HG02981 (cell line): ENCODE measurements around the gene OR6N1.

ENCODE experiments used
- ATAC-seq: cut with Tn5 transposase; IDR thresholded peaks from one replicate; pipeline ENCODE4 v1.9.1; 2021; ENCODE audit warnings: mild to moderate bottlenecking, moderate library complexity; ENCODE audit not compliant: unreplicated experiment

Gene OR6N1

GRCh38 chr1:158771950-158772866 lies at the start of gene OR6N1:
Gene OR6N1 (minus strand): TSS chr1:158772195. CDS start chr1:158766682, 5,513 bp downstream.
- no peak for ATAC-seq

- no peak for ATAC-seq
Observed at GRCh38 chr1:158821723-158822122, 49.7 kb upstream of the OR6N1 start.

- peak; percentile 63 for ATAC-seq
Observed at GRCh38 chr1:158819461-158820443, 47.8 kb upstream of the OR6N1 start.

GRCh38 chr1:158818975-158819431 lies 47.0 kb upstream of the OR6N1 start:
- no peak for ATAC-seq

- ATAC-seq = no peak
Observed at GRCh38 chr1:158818560-158818959, 46.6 kb upstream of the OR6N1 start.

GRCh38 chr1:158814970-158815369 lies 43.0 kb upstream of the OR6N1 start:
- no peak for ATAC-seq

- no peak for ATAC-seq
Observed at GRCh38 chr1:158813164-158813563, 41.2 kb upstream of the OR6N1 start.

- ATAC-seq = no peak
Observed at GRCh38 chr1:158812336-158812735, 40.3 kb upstream of the OR6N1 start.

GRCh38 chr1:158810311-158810710 lies 38.3 kb upstream of the OR6N1 start:
- no peak for ATAC-seq

- ATAC-seq = no peak
Observed at GRCh38 chr1:158809862-158810261, 37.9 kb upstream of the OR6N1 start.

- no peak for ATAC-seq
Observed at GRCh38 chr1:158809256-158809655, 37.3 kb upstream of the OR6N1 start.

- ATAC-seq = no peak
Observed at GRCh38 chr1:158806916-158807536, 35.0 kb upstream of the OR6N1 start.

- no peak for ATAC-seq
Observed at GRCh38 chr1:158803678-158804077, 31.7 kb upstream of the OR6N1 start.

- no peak for ATAC-seq
Observed at GRCh38 chr1:158801396-158801795, 29.4 kb upstream of the OR6N1 start.

GRCh38 chr1:158800526-158800925 lies 28.5 kb upstream of the OR6N1 start:
- no peak for ATAC-seq

- no peak for ATAC-seq
Observed at GRCh38 chr1:158799689-158800088, 27.7 kb upstream of the OR6N1 start.

- ATAC-seq = no peak
Observed at GRCh38 chr1:158798531-158798930, 26.5 kb upstream of the OR6N1 start.

- no peak for ATAC-seq
Observed at GRCh38 chr1:158794247-158794646, 22.3 kb upstream of the OR6N1 start.

- ATAC-seq = peak; percentile 57
Observed at GRCh38 chr1:158793604-158794003, 21.6 kb upstream of the OR6N1 start.

GRCh38 chr1:158781104-158781503 lies 9.1 kb upstream of the OR6N1 start, which contains the start of gene OR6N2:
Gene OR6N2 (minus strand): TSS chr1:158781204. CDS start chr1:158777635, 3,569 bp downstream.
- no peak for ATAC-seq

GRCh38 chr1:158754420-158754819 lies 17.6 kb downstream of the OR6N1 start, which contains the start of gene OR6K6:
Gene OR6K6 (plus strand): TSS chr1:158754720. CDS start chr1:158754888, 168 bp downstream.
- ATAC-seq = no peak
